AG04449 (cell line): Measurements from ENCODE around the gene DNAJC4.

Experiments
- CTCF ChIA-PET: fragments of 350-600 bp; formaldehyde crosslinking; extraction: SDS; loops from one replicate; lab custom pipeline; 2021; ENCODE audit warnings: antibody characterized with exemption; lab: Yijun Ruan, JAX
- POLR2A ChIA-PET: fragments of 400-600, 350-600 bp; formaldehyde crosslinking; extraction: SDS; loops from one replicate; lab custom pipeline; 2020; ENCODE audit warnings: antibody characterized with exemption, inconsistent platforms; lab: Yijun Ruan, JAX
- DNase-seq: peaks from one replicate; pipeline ENCODE4 v3.0.0-alpha.2; 2010; ENCODE audit warnings: low read depth, low spot score
- H3K4me3 ChIP-seq: 2 replicates; pipeline ENCODE4 v1.5.1; 2011; ENCODE audit warnings: low read depth, mild to moderate bottlenecking, control low read depth, low read length
- CTCF ChIP-seq: IDR thresholded peaks from one replicate; pipeline ENCODE4 v1.5.1; 2011; ENCODE audit warnings: mild to moderate bottlenecking, moderate library complexity, low read length, control low read depth, inconsistent platforms; ENCODE audit not compliant: insufficient read depth; ENCODE audit errors: missing control alignments

The DNAJC4 gene

GRCh38 chr11:64185693-64186491, 44.5 kb upstream of the DNAJC4 start, which contains the start of gene STIP1:
Gene STIP1, plus strand, starts transcription at chr11:64186171. Its CDS starts 91 bp downstream, at chr11:64186262.
- CTCF ChIA-PET = interaction anchor here (1.2 to 12.0 kb wide), 10 partner anchors 10 to 185 kb away, joined by 3 to 121 read pairs (median 6); partner anchors contain the start of genes FERMT3 and PLCB3
- TF ChIP-seq CTCF = peak; percentile 69
- POLR2A ChIA-PET = interaction anchor here (0.6 to 2.3 kb wide), 17 partner anchors 10 to 1345 kb away, joined by 3 to 10 read pairs (median 4); partner anchors contain the start of genes DNAJC4, ESRRA, NUDT22 and PLCB3
- peak within 1 kb of the TSS; percentile 71 for H3K4me3 ChIP-seq
- peak; percentile 100 for DNase-seq

- TF ChIP-seq CTCF = no peak
- ChIA-PET POLR2A (interaction anchor here (0.6 to 2.3 kb wide), 9 partner anchors 13 to 168 kb away, joined by 3 to 10 read pairs (median 5); partner anchors contain the start of genes ESRRA and PLCB3), CTCF (interaction anchor here (1.2 to 12.0 kb wide), 8 partner anchors 9 to 118 kb away, joined by 3 to 121 read pairs (median 6); partner anchors contain the start of genes FERMT3 and PLCB3)
- DNase-seq = no peak
- H3K4me3 ChIP-seq = no peak overlapping the region
Measured at GRCh38 chr11:64186492-64187165, 43.7 kb upstream of the DNAJC4 start.

GRCh38 chr11:64192434-64192833, 37.9 kb upstream of the DNAJC4 start:
- TF ChIP-seq CTCF = no peak
- ChIA-PET CTCF (interaction anchor here (1.4 to 12.0 kb wide), 3 partner anchors 14 to 112 kb away, joined by 3 to 121 read pairs (median 7); partner anchors contain the start of gene FERMT3), POLR2A (no interaction called here)
- no peak overlapping the region for H3K4me3 ChIP-seq
- DNase-seq = no peak

GRCh38 chr11:64196626-64197025, 33.7 kb upstream of the DNAJC4 start:
- CTCF ChIA-PET = interaction anchor here (1.2 to 5.1 kb wide), 4 partner anchors 9 to 106 kb away, joined by 3 to 33 read pairs (median 30); partner anchors contain the start of genes FERMT3, PLCB3 and STIP1
- TF ChIP-seq CTCF = no peak
- DNase-seq = no peak
- H3K4me3 ChIP-seq = no peak overlapping the region
- POLR2A ChIA-PET = interaction anchor here (0.6 kb wide), 1 partner anchor 28 kb away, joined by 3 read pairs; no protein-coding TSS in a partner anchor

- ChIA-PET CTCF (interaction anchor here (3.8 to 5.1 kb wide), 3 partner anchors 7 to 104 kb away, joined by 30 to 33 read pairs (median 31); partner anchors contain the start of genes FERMT3 and STIP1), POLR2A (no interaction called here)
- no peak for DNase-seq
- TF ChIP-seq CTCF = no peak
- no peak overlapping the region for H3K4me3 ChIP-seq
Measured at GRCh38 chr11:64198511-64198910, 31.8 kb upstream of the DNAJC4 start.
